ENCODE data around the gene TSPAN5. TPM values are rescaled to one million over a fixed set of nuclear protein-coding genes. Genes with fewer than 3 reads are reported as not detected.

Gene TSPAN5
- total and polyA plus RNA-seq, 3 donors from 2014 or later = 27.8 to 57.2 (median 30.8) TPM

GRCh38 chr4:98572697-98573096 lies 85.7 kb downstream of the TSPAN5 start:
- 84 to 91% methylated on average over 2 of the region's 2 CpGs for WGBS, 2 donors
- Histone ChIP-seq H3K9me3 (no peaks in the 10 kb centered on the region), H3K36me3 (ENCODE audit: low read depth, missing control alignments) (no peaks in the 10 kb centered on the region), H3K27me3 (no peaks in the 10 kb centered on the region), H3K4me1 (peaks cover 13% of the 10 kb centered on the region), H3K27ac (no peak overlapping the region), H3K4me3 (no peak overlapping the region)
- intact Hi-C loops (cut with DNase I; ENCODE audit: low total_unique reads) = no loop called here
- no peak for DNase-seq
- no peak for TF ChIP-seq CTCF (IDR thresholded peaks at IDR 0.05)
- TF ChIP-seq POLR2A (IDR thresholded peaks at IDR 0.05) = no peak

DNA sequence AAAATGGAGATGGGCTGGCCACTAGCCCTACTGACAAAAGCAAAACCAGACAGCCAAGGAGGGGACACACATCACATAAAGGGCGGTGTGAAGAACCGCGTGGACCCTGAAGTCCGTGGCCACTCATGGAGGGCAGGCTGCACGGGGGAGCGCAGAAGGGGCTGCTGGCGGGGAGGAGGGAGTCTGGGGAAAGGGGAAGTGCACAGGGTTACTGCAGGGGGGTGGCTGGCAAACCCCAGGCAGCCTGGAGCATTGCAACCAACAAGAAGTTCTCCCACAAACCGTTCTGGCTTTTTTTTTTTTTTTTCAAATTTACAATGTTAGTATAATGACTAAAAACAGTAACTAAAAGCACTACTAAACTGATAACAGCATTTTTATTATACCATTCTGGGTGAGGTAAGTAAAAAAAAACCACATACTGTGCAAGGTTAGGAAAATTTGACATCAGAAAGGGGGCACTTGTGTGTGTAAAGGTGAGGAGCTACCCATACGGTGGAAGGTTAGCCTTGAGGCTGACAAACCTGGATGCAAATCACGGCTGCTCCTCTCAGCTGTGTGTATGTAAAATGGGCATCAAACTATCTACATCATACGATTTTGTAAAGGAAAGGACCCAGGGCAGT lies 87.1 kb downstream of the TSPAN5 start:
- Histone ChIP-seq H3K9me3 (no peaks in the 10 kb centered on the region), H3K27ac (no peak overlapping the region), H3K4me3 (no peak overlapping the region), H3K27me3 (no peaks in the 10 kb centered on the region), H3K4me1 (peaks cover 20% of the 10 kb centered on the region), H3K36me3 (ENCODE audit: low read depth, missing control alignments) (no peaks in the 10 kb centered on the region)
- DNase-seq = no peak
- intact Hi-C loops (cut with DNase I; ENCODE audit: low total_unique reads) = no loop called here
- WGBS, 2 donors = 87 to 91% methylated on average over 10 to 11 of the region's 11 CpGs
- TF ChIP-seq POLR2A (IDR thresholded peaks at IDR 0.05) (no peak), CTCF (IDR thresholded peaks at IDR 0.05) (no peak)

DNA sequence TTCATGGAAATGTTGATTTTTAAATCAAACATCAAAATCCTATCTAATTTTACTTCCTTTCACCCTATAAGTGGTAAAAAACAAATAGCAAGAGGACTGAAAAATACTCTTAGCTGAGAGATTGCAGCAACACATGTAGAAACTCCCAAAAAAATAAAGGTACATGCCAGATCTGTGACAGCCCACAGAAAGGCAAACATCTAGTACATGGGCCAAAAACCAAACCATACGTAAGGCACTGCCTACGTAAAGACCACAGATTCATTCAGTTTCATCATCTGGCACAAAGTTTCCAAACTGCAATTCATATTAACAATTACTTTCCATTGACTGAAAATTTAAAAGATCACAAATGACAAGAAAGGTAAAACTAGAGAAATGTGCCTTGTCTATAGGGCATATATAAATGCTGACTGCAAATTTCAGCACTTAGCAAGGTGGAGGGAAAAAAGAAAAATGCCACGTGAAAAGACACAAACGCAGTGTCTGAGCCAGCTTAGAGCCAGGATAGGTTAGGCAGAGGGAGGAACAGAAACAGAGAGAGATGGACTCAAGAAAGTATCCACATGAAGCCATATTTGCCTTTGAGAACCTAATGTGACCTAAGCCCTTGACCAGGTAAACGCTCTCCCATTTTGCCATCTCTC lies 88.1 kb downstream of the TSPAN5 start:
- Histone ChIP-seq H3K27me3 (no peaks in the 10 kb centered on the region), H3K4me1 (peaks cover 29% of the 10 kb centered on the region), H3K4me3 (no peak overlapping the region), H3K27ac (no peak overlapping the region), H3K9me3 (no peaks in the 10 kb centered on the region), H3K36me3 (ENCODE audit: low read depth, missing control alignments) (no peaks in the 10 kb centered on the region)
- WGBS, 2 donors = 93 to 97% methylated on average over 5 of the region's 5 CpGs
- intact Hi-C loops (cut with DNase I; ENCODE audit: low total_unique reads) = no loop called here
- no peak for DNase-seq
- no peak for TF ChIP-seq CTCF (IDR thresholded peaks at IDR 0.05)
- no peak for TF ChIP-seq POLR2A (IDR thresholded peaks at IDR 0.05)

- Histone ChIP-seq H3K4me1 (peaks cover 29% of the 10 kb centered on the region), H3K27ac (peak overlapping the region; percentile 63 to 85), H3K36me3 (ENCODE audit: low read depth, missing control alignments) (no peaks in the 10 kb centered on the region), H3K9me3 (no peaks in the 10 kb centered on the region), H3K4me3 (no peak overlapping the region), H3K27me3 (no peaks in the 10 kb centered on the region)
- WGBS, 2 donors = 32 to 35% methylated on average over 6 to 7 of the region's 7 CpGs
- DNase-seq = no peak
- TF ChIP-seq CTCF (IDR thresholded peaks at IDR 0.05) = no peak
- TF ChIP-seq POLR2A (IDR thresholded peaks at IDR 0.05) = no peak
- intact Hi-C loops (cut with DNase I; ENCODE audit: low total_unique reads) = no loop called here
Observed at GRCh38 chr4:98568941-98569663, 89.3 kb downstream of the TSPAN5 start.

Measured in testis (tissue), 3 donors.